Keratinocyte (primary cell): ENCODE data around the gene DLG1. TPM values are rescaled to one million over a fixed set of nuclear protein-coding genes. Genes with fewer than 3 reads are reported as not detected.

Experiments used
- DNase-seq: peaks from one replicate; pipeline ENCODE4 v3.0.0-alpha.2; 2011; ENCODE audit warnings: low read depth, missing footprints, low spot score
- FAIRE-seq: peaks from 2 replicates; lab custom pipeline; 2011; peaks lifted over from hg19 to GRCh38; lab: Jason Lieb, UNC
- H2AFZ ChIP-seq: 2 replicates; pipeline ENCODE4 v1.6.0; 2012; ENCODE audit warnings: low read length, control low read depth, inconsistent platforms; ENCODE audit not compliant: control insufficient read depth
- H3K27ac ChIP-seq: 2 replicates; pipeline ENCODE4 v1.5.1; 2011; ENCODE audit warnings: low read length; ENCODE audit not compliant: control insufficient read depth, insufficient read depth
- H3K27me3 ChIP-seq: 3 replicates; pipeline ENCODE4 v1.6.0; 2011; ENCODE audit warnings: low read length; ENCODE audit not compliant: control insufficient read depth, insufficient read depth; ENCODE audit errors: extremely low read depth
- H3K36me3 ChIP-seq, 2 experiments: 2 replicates in 1 of 2; 3 replicates in 1 of 2; pipeline ENCODE4 v1.5.1; 2011; ENCODE audit warnings: low read length in 2 of 2, mild to moderate bottlenecking in 1 of 2; ENCODE audit not compliant: control insufficient read depth in 2 of 2, insufficient read depth in 2 of 2; ENCODE audit errors: extremely low read depth in 1 of 2
- H3K4me1 ChIP-seq: 3 replicates; pipeline ENCODE4 v1.5.1; 2011; ENCODE audit warnings: low read length; ENCODE audit not compliant: control insufficient read depth, insufficient read depth; ENCODE audit errors: extremely low read depth
- H3K4me2 ChIP-seq: 3 replicates; pipeline ENCODE4 v1.6.0; 2011; ENCODE audit warnings: low read depth, low read length; ENCODE audit not compliant: control insufficient read depth, insufficient read depth; ENCODE audit errors: extremely low read depth
- H3K4me3 ChIP-seq, 3 experiments: fragments of 200-600 bp in 1 of 3; sonication (generic) in 1 of 3; 2 replicates in 2 of 3; 3 replicates in 1 of 3; pipeline ENCODE4 v1.5.1; 2011 to 2016; ENCODE audit warnings: low read length in 3 of 3, mild to moderate bottlenecking in 3 of 3, control low read depth in 2 of 3, inconsistent platforms in 1 of 3, low read depth in 1 of 3, mixed read lengths in 1 of 3, mixed run types in 1 of 3, moderate library complexity in 1 of 3; ENCODE audit not compliant: control insufficient read depth in 2 of 3, insufficient read depth in 2 of 3; ENCODE audit errors: extremely low read depth in 1 of 3
- H3K79me2 ChIP-seq: 2 replicates; pipeline ENCODE4 v1.6.0; 2012; ENCODE audit warnings: low read length; ENCODE audit not compliant: control insufficient read depth, insufficient read depth
- H3K9ac ChIP-seq: 3 replicates; pipeline ENCODE4 v1.6.0; 2011; ENCODE audit warnings: low read length; ENCODE audit not compliant: control insufficient read depth, insufficient read depth; ENCODE audit errors: extremely low read depth
- H3K9me1 ChIP-seq: 3 replicates; pipeline ENCODE4 v1.6.0; 2011; ENCODE audit warnings: low read length; ENCODE audit not compliant: control insufficient read depth, insufficient read depth; ENCODE audit errors: extremely low read depth
- H3K9me3 ChIP-seq: 2 replicates; pipeline ENCODE4 v1.5.1; 2012; ENCODE audit warnings: low read depth, low read length; ENCODE audit not compliant: control insufficient read depth
- H4K20me1 ChIP-seq: 3 replicates; pipeline ENCODE4 v1.6.0; 2011; ENCODE audit warnings: low read length; ENCODE audit not compliant: control insufficient read depth, insufficient read depth; ENCODE audit errors: extremely low read depth
- EZH2 ChIP-seq: IDR thresholded peaks from one replicate; pipeline ENCODE4 v1.6.1; 2012; ENCODE audit warnings: inconsistent platforms, mild to moderate bottlenecking, low read length, moderate library complexity
- dilution Hi-C: fragments of 300-500 bp; cut with MboI; formaldehyde crosslinking; loops from one replicate; pipeline ENCODE4 v1.7.0; 2020; ENCODE audit warnings: low sequenced_read_pairs; ENCODE audit not compliant: extremely low pct_ligation_motif_present
- polyA plus RNA-seq, 5 experiments: library from polyadenylated mRNA; depleted of rRNA in 3 of 5; stranded (reverse) in 3 of 5; stranded (forward) in 1 of 5; unstranded in 1 of 5; fragments of >200 nt; gene quantifications; 1 replicate in 1 of 5; 2 replicates in 3 of 5; 3 replicates in 1 of 5; pipeline versions ENCODE4 v1.2.1 to v1.2.3, GENCODE V29; 2011 to 2012; ENCODE audit warnings: missing spikeins in 2 of 5, low read depth in 1 of 5, low replicate concordance in 1 of 5
- TF ChIP-seq, protein P1 (sequence below), 3 experiments: IDR thresholded peaks in 1 of 3; conservative IDR thresholded peaks in 1 of 3; optimal IDR thresholded peaks in 1 of 3; 2 replicates in 2 of 3; 3 replicates in 1 of 3; pipeline versions ENCODE3 to v1.5.1; 2011; ENCODE audit warnings: low read length in 3 of 3, mild to moderate bottlenecking in 3 of 3, moderate library complexity in 2 of 3, control low read depth in 1 of 3, inconsistent platforms in 1 of 3; ENCODE audit not compliant: insufficient read depth in 2 of 3; ENCODE audit errors: extremely low read depth in 1 of 3

The DLG1 gene
- polyA plus RNA-seq, 1 donor (not counting 4 experiments of a cell fraction or from before 2014, with no cell fraction given): 139 TPM

- DNase-seq (no peak), FAIRE-seq (no peak)
- Histone ChIP-seq H3K27me3 (no peaks in the 10 kb centered on the region), H3K27ac (no peak overlapping the region), H3K4me3 (no peak overlapping the region), H3K4me1 (no peaks in the 10 kb centered on the region), H2AFZ (no peak overlapping the region), H3K4me2 (no peak overlapping the region), H4K20me1 (no peaks in the 10 kb centered on the region), H3K9me3 (no peaks in the 10 kb centered on the region), H3K36me3 (no peaks in the 10 kb centered on the region), H3K9ac (no peak overlapping the region), H3K9me1 (no peaks in the 10 kb centered on the region), H3K79me2 (no peaks in the 10 kb centered on the region)
- dilution Hi-C loops: no loop called here
- TF ChIP-seq EZH2: no peak
- TF ChIP-seq, protein P1, sequence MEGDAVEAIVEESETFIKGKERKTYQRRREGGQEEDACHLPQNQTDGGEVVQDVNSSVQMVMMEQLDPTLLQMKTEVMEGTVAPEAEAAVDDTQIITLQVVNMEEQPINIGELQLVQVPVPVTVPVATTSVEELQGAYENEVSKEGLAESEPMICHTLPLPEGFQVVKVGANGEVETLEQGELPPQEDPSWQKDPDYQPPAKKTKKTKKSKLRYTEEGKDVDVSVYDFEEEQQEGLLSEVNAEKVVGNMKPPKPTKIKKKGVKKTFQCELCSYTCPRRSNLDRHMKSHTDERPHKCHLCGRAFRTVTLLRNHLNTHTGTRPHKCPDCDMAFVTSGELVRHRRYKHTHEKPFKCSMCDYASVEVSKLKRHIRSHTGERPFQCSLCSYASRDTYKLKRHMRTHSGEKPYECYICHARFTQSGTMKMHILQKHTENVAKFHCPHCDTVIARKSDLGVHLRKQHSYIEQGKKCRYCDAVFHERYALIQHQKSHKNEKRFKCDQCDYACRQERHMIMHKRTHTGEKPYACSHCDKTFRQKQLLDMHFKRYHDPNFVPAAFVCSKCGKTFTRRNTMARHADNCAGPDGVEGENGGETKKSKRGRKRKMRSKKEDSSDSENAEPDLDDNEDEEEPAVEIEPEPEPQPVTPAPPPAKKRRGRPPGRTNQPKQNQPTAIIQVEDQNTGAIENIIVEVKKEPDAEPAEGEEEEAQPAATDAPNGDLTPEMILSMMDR (optimal IDR thresholded peaks at IDR 0.05 in 1 of 3, IDR thresholded peaks at IDR 0.05 in 1 of 3, conservative IDR thresholded peaks at IDR 0.05 in 1 of 3; ENCODE audit: extremely low read depth in 1 of 3, insufficient read depth in 2 of 3, low read length in 3 of 3): no peak
Measured at GRCh38 chr3:197023241-197023997, 275.0 kb downstream of the DLG1 start.

GRCh38 chr3:197022405-197023231 is 275.8 kb downstream of the DLG1 start:
- H3K9me3 ChIP-seq: no peaks in the 10 kb centered on the region

More at GRCh38 chr3:197022405-197023231, 275.8 kb downstream of the DLG1 start:
- no peak overlapping the region for H3K4me2 ChIP-seq
- H3K79me2 ChIP-seq: no peaks in the 10 kb centered on the region
- no peak overlapping the region for H3K27ac ChIP-seq
- dilution Hi-C loops: no loop called here
- no peak for TF ChIP-seq EZH2
- TF ChIP-seq, protein P1 (optimal IDR thresholded peaks at IDR 0.05 in 1 of 3, IDR thresholded peaks at IDR 0.05 in 1 of 3, conservative IDR thresholded peaks at IDR 0.05 in 1 of 3; ENCODE audit: extremely low read depth in 1 of 3, insufficient read depth in 2 of 3, low read length in 3 of 3): no peak
- H3K4me3 ChIP-seq: no peak overlapping the region
- H3K9ac ChIP-seq: no peak overlapping the region
- no peaks in the 10 kb centered on the region for H3K36me3 ChIP-seq
- H3K4me1 ChIP-seq: no peaks in the 10 kb centered on the region
- H3K27me3 ChIP-seq: no peaks in the 10 kb centered on the region
- H2AFZ ChIP-seq: no peak overlapping the region
- DNase-seq (no peak), FAIRE-seq (no peak)
- no peaks in the 10 kb centered on the region for H4K20me1 ChIP-seq
- H3K9me1 ChIP-seq: no peaks in the 10 kb centered on the region
